ENCODE data around the gene FNDC3B. TPM values are rescaled to one million over a fixed set of nuclear protein-coding genes. Genes with fewer than 3 reads are reported as not detected.

Gene FNDC3B
- total and polyA plus RNA-seq, 9 of the 15 experiments (the other 6 are each of a cell fraction or from before 2014, with no cell fraction given), result 7.0 to 35.8 (median 16.2) TPM

- ATAC-seq (no peak), DNase-seq (ENCODE audit: extremely low read depth in 1 of 4, low spot score in 3 of 4) (no peak), FAIRE-seq (no peak)
- no peaks in the 10 kb centered on the region for H3K9me1 ChIP-seq (ENCODE audit: control insufficient read depth, insufficient read depth, low read length)
- in situ Hi-C loops (cut with MboI), result no loop called here
- no peaks in the 10 kb centered on the region; a peak in 1 of 5 replicates for H3K4me1 ChIP-seq (replicated peaks in 1 of 2; ENCODE audit: control insufficient read depth in 2 of 2, insufficient read depth in 2 of 2, low read length in 2 of 2)
- H2AFZ ChIP-seq (ENCODE audit: low read depth, low read length), result no peak overlapping the region
- H3K9me3 ChIP-seq (replicated peaks; ENCODE audit: control insufficient read depth, insufficient read depth, low read depth, low read length), result no peaks in the 10 kb centered on the region
- ChIA-PET CTCF (ENCODE audit: low intra/inter-chr PET ratio) (no interaction called here), POLR2A (interaction anchor here (0.7 kb wide), 1 partner anchor 17 kb away, joined by 3 read pairs; no protein-coding TSS in a partner anchor)
- no peak overlapping the region for H3K4me2 ChIP-seq (ENCODE audit: insufficient read depth, low read length)
- peaks cover 63% of the 10 kb centered on the region for H3K79me2 ChIP-seq (ENCODE audit: control insufficient read depth, insufficient read depth, low read length)
- intact Hi-C loops (cut with micrococcal nuclease), result no loop called here
- no peaks in the 10 kb centered on the region for H3K27me3 ChIP-seq (ENCODE audit: control insufficient read depth in 2 of 2, insufficient read depth in 2 of 2, low read length in 2 of 2)
- no peak for TF ChIP-seq IRF1 (CRISPR knock-in tag; IDR thresholded peaks at IDR 0.05; ENCODE audit: borderline replicate concordance)
- no peak for TF ChIP-seq PRPF4 (IDR thresholded peaks at IDR 0.05; ENCODE audit: insufficient read depth, low read depth, low read length, poor library complexity, severe bottlenecking)
- TF ChIP-seq COPS2 (conservative IDR thresholded peaks at IDR 0.05), result no peak
- no peak overlapping the region for H3K27ac ChIP-seq (ENCODE audit: extremely low read depth, low read depth, low read length)
- no peaks in the 10 kb centered on the region for H3K36me3 ChIP-seq (ENCODE audit: control insufficient read depth, insufficient read depth, low read length)
- peaks cover 7% of the 10 kb centered on the region; the same call in 1 of the 2 replicates for H4K20me1 ChIP-seq (replicated peaks; ENCODE audit: control insufficient read depth, insufficient read depth, low read length)
- no TSS peak for BruUV-seq (replicated peaks)
- H3K9ac ChIP-seq (ENCODE audit: insufficient read depth in 1 of 2, low read depth in 2 of 2, low read length in 2 of 2), result no peak overlapping the region
- no peak overlapping the region for H3K4me3 ChIP-seq
These were observed 180.4 kb downstream of the FNDC3B start for GRCh38 chr3:172219750-172220149.

GRCh38 chr3:172221547-172221946 lies 182.2 kb downstream of the FNDC3B start:
- H3K4me1 ChIP-seq (replicated peaks in 1 of 2; ENCODE audit: control insufficient read depth in 2 of 2, insufficient read depth in 2 of 2, low read length in 2 of 2), result no peaks in the 10 kb centered on the region; a peak in 1 of 5 replicates
- no peaks in the 10 kb centered on the region for H3K9me3 ChIP-seq (replicated peaks; ENCODE audit: control insufficient read depth, insufficient read depth, low read depth, low read length)
- no peak overlapping the region for H3K27ac ChIP-seq (ENCODE audit: extremely low read depth, low read depth, low read length)
- ATAC-seq (no peak), DNase-seq (ENCODE audit: extremely low read depth in 1 of 4, low spot score in 3 of 4) (no peak), FAIRE-seq (no peak)
- in situ Hi-C loops (cut with MboI) (no loop called here), intact Hi-C loops (cut with micrococcal nuclease) (no loop called here)
- H3K79me2 ChIP-seq (ENCODE audit: control insufficient read depth, insufficient read depth, low read length), result peaks cover 58% of the 10 kb centered on the region
- H3K9ac ChIP-seq (ENCODE audit: insufficient read depth in 1 of 2, low read depth in 2 of 2, low read length in 2 of 2), result no peak overlapping the region
- BruUV-seq (replicated peaks), result no TSS peak
- no peak for TF ChIP-seq DLX4 (CRISPR knock-in tag; IDR thresholded peaks at IDR 0.05)
- no peak for TF ChIP-seq SP1 (CRISPR knock-in tag; IDR thresholded peaks at IDR 0.05)
- TF ChIP-seq CCNT2 (IDR thresholded peaks at IDR 0.05; ENCODE audit: borderline replicate concordance, extremely low read depth, insufficient read length, low read depth, low read length), result no peak
- TF ChIP-seq ZNF57 (CRISPR knock-in tag; IDR thresholded peaks at IDR 0.05), result no peak
- TF ChIP-seq POLR3A (IDR thresholded peaks at IDR 0.05; ENCODE audit: borderline replicate concordance, extremely low read depth, insufficient read depth, insufficient read length), result no peak
- CTCF ChIA-PET (ENCODE audit: low intra/inter-chr PET ratio), result no interaction called here
- H3K9me1 ChIP-seq (ENCODE audit: control insufficient read depth, insufficient read depth, low read length), result no peaks in the 10 kb centered on the region
- 0 out of 2 replicates have a peak, but pooled peaks cover 7% of the 10 kb centered on the region for H4K20me1 ChIP-seq (replicated peaks; ENCODE audit: control insufficient read depth, insufficient read depth, low read length)
- H3K4me3 ChIP-seq, result no peak overlapping the region
- no peak overlapping the region for H3K4me2 ChIP-seq (ENCODE audit: insufficient read depth, low read length)
- no peak overlapping the region for H2AFZ ChIP-seq (ENCODE audit: low read depth, low read length)
- WGBS (ENCODE audit: insufficient coverage, low coverage, missing lambda C conversion rate), result 66% methylated on average over 2 of the region's 2 CpGs
- POLR2A ChIA-PET, result interaction anchor here (1.0 to 1.4 kb wide), 4 partner anchors 8 to 21 kb away, joined by 3 to 4 read pairs (median 3); no protein-coding TSS in a partner anchor
- H3K36me3 ChIP-seq (ENCODE audit: control insufficient read depth, insufficient read depth, low read length), result peaks cover under 1% of the 10 kb centered on the region; the same call in 2 of the 3 replicates
- H3K27me3 ChIP-seq (ENCODE audit: control insufficient read depth in 2 of 2, insufficient read depth in 2 of 2, low read length in 2 of 2), result no peaks in the 10 kb centered on the region
